HS-5 (cell line): ENCODE measurements around the gene RNU6-9.
"Not testable (repeated sequence)": the region's sequence is repeated elsewhere in the genome, so short reads cannot be mapped to it uniquely, and the experiment has no call there.

Experiments used
- DNase-seq: peaks from one replicate; pipeline ENCODE4 v3.0.0-alpha.2; 2012; ENCODE audit warnings: low read depth

RNU6-9 gene

DNA sequence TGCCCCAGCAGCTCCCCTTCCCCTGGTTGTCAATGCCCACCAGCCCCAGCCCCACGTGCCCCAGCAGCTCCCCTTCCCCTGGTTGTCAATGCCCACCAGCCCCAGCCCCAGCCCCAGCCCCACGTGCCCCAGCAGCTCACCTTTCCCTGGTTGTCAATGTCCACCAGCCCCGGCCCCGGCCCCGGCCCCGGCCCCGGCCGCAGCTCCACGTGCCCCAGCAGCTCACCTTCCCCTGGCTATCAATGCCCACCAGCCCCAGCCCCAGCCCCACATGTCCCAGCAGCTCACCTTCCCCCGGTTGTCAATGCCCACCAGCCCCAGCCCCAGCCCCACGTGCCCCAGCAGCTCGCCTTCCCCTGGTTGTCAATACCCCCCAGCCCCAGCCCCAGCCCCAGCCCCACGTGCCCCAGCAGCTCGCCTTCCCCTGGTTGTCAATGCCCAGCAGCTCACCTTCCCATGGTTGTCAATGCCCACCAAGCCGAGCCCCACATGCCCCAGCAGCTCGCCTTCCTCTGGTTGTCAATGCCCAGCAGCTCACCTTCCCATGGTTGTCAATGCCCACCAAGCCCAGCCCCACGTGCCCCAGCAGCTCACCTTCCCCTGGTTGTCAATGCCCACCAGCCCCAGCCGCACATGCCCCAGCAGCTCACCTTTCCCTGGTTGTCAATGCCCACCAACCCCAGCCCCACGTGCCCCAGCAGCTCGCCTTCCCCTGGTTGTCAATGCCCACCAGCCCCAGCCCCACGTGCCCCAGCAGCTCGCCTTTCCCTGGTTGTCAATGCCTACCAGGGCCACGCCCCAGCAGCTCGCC lies 14.3 kb upstream of the RNU6-9 start:
- DNase-seq, result not testable (repeated sequence)

DNA sequence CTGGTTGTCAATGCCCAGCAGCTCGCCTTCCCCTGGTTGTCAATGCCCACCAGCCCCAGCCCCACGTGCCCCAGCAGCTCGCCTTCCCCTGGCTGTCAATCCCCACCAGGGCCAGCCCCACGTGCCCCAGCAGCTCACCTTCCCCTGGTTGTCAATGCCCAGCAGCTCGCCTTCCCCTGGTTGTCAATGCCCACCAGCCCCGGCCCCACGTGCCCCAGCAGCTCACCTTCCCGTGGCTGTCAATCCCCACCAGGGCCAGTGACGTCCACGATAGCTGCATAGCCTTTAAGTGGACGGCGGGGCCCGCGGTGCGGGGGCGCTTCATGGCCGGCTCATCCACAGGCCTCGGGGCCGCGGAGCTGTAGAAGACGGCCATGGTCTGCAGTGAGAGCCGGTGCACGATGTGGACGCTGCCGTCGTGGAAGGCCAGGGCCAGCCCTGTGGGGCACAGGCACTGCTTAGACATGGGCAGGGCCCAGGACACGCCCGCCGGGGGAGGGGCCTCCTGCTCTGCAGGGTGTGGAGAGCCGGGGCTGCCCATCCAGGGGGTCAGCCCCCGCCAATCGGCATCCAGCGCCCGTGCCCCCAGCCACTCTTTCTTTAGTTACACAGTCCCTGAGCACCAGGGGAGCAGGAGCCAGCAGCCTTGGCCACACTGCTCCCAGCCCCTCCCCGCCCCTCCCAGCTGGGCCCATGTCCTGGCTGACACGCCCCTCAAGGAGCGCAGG lies 13.4 kb upstream of the RNU6-9 start:
- DNase-seq, result no peak

DNA sequence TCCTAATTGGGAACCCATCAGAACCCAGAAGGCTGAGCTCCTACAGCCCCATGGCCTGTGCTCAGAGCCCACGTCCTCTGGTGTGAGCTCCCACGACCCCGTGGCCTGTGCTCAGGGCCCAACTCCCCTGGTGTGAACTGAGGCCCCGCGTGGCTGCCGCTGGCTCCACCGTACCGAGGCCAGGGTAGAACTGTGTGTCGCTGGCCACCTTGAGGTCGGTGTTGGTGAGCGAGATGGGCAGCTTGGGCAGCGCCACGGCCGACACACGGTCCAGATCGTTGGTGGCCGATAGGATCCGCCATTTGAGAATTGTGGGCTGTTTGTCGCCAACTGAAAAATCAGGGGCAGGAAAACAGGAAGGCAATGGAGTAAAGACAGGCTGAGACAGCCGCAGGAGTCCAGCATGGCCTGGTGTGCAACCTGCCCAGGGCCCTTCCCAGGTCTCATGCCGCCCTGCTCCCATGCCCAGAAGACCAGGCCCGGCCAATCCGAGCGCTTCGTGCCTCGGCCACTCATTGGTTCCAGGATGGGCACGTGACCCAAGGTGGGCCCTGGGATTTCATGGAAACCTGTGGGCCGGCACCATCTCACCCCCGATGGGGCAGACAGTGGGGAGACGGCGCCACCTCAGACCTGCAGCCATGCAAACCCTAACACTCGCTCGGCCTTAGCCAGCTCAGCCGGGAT lies 11.8 kb upstream of the RNU6-9 start:
- no peak for DNase-seq

DNA sequence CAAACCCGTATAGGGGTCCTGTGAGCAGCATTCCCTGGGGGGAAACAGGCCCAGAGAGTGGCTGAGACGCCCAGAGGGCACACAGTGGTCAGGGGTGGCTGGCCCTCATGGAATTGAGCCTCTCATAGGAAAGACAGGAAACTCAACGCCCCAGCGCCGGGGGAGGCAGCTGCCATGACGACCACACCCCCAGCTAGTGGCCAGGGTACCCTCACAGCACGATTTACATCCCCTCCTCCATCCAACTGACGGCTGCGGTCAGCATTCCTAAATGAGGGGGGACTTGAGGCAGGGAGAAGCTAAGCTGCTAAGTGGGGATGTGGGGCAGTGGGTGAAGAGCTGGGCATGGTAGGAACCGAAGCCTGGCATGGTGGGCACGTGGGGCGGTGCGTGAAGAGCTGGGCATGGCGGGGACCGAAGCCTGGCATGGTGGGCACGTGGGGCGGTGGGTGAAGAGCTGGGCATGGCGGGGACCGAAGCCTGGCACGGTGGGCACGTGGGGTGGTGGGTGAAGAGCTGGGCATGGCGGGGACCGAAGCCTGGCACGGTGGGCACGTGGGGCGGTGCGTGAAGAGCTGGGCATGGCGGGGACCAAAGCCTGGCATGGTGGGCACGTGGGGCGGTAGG lies 10.3 kb upstream of the RNU6-9 start:
- DNase-seq, result no peak

DNA sequence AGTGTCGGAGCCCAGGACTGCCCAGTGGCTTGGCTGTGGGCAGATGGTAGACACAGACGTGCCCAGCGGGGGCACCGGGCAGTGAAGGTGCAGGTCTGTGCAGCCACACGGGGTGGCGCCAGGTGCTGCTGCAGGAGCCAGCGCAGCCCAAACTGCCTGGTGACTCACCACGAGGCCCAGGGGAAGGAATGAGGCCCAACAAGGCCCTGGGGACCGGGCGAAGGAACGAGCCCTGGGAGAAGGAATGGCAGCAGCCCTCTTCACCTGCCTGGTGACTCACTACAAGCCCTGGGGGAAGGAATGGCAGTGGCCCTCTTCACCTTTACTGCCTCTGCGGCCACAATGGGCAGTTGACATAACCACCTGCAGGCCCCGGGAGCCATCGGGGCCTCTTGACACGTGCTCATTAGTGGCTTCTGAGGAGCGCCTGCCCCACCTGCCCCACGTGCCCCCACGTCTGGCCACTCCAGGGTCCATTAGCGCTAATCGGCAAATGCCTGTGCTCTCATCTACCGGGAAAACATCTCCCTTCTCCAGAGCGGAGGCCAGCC lies 9.5 kb upstream of the RNU6-9 start:
- no peak for DNase-seq

DNA sequence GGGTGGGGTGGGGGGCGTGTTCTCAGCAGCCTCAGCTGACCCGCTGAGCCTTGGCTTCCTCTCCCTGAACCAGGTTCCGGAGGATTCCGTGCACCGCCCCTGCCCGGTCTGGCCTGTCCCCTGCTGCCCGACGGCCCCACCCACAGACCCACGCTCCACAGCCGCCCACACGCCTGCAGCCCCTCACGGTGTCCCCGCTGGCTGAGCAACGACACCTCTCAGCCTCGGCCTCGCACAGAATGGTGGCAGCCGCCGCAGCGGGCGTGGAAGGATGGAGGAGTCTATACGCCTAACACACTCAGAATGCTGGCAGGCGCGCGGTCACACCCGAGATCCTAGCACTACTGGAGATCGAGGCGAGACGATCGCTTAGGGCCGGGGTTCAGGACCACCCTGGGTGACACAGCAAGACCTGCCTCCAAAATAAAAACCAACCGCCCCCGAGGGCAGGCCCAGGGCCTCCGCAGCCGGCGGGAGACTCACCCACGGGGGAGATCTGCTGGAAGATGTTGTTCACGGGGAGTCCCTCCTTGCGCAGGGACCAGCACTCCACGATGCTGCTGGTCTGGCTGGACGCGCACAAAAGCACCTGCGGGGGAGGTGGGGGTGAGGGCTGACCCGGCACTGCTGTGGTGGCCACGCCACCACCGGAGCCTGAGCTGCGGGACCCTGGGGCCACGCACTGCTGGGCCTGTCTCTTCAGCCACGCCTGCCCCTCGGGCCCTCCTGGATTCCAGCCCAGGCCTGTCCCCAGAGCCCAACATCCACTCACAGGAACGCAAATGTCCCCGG lies 8.7 kb upstream of the RNU6-9 start:
- no peak for DNase-seq

DNA sequence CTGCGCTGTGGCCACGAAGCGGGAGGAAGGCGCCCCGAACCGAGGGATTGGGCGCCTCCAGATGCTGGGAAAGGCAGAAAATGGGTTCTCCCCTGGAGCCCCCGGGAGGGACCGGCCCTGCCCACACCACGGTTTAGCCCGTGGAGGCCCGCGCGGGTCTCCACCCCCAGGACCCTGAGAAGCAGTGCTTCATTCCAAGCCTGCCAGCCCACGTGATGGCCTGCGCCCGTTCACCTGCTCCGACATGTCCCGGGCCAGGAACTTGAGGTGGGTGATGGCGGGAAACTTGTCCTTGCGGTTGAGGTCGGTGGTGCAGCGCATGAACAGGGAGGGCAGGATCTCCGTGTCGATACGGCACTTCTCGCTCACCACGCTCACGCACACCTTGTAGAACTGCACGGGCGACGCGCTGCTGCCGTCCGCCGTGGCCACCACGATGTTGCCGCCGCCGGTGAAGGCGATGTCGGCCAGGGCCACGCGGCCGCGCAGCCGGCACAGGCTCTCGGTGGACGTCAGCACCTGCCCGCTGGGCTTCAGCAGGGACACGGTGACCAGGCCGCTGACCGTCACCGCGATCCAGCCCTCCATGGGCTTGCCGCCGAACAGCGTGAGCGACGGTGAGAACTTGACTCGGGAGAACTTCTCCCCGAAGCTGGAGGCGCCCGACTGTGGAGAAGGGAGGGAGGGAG lies 7.6 kb upstream of the RNU6-9 start:
- DNase-seq, result no peak

DNA sequence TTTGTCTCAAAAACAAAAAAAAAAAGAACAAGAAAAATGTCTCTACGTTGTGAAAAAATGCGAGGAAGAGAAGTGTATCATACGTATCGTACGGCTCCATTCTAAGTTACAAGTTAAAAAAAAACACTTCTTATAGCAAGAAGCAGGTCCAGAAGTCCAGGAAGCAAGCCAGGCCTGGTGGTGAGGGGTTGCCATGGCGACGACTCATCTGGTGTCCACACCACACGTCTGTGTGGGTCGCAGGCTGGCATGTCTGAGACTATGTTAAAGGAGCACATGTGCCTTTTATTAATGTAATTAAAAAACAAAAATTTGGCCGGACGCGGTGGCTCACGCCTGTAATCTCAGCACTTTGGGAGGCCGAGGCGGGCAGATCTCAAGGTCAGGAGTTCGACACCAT lies 6.2 kb upstream of the RNU6-9 start:
- DNase-seq, result no peak

DNA sequence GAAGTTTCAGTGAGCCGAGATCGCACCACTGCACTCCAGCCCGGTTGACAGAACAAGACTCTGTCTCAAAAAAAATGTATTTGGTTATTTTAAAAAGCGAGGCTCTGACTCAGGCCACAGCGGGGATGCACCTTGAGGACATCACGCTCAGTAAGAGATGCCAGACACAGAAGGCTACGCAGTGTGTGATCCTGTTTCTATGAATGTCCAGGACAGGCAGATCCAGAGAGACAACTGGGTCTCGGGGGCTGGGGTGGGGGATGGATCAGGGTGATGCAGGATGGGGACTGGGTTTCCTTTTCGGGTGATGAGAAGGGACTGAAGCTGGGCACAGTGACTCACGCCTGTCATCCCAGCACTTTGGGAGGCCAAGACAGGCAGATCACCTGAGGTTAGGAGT lies 5.7 kb upstream of the RNU6-9 start:
- no peak for DNase-seq

DNA sequence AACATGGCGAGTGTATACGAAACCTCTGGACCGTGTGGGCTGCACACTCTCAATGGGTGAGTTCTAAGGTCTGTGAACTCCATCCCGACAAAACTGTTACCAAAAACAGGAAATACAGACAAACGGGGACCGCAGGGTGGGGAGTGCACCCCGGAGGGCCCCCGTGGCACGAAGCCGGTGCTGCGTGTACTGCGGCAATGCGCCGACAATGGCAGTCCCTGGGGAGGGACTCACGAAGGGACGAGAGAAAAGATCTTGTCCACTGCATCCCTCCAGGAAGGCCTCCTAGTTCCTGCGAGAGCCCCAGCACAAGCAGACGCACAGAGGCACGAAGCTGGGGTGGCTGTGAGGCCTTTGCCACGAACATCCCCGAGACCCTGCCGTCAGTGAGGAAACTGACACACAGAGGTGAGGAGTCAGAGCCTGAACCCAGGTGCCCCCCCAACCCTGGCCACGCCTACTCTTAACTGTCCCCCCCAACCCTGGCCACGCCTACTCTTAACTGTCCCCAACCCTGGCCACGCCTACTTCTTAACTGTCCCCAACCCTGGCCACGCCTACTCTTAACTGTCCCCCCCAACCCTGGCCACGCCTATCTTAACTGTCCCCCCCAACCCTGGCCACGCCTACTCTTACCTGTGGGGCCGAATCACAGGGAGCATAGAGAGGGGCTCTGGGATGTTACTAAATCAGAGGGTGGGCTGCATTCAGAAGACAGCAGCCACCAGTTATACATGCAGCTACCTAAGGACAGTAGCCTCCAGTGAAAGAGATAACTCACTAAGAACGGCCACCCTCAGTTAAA lies 4.5 kb upstream of the RNU6-9 start:
- DNase-seq, result no peak

DNA sequence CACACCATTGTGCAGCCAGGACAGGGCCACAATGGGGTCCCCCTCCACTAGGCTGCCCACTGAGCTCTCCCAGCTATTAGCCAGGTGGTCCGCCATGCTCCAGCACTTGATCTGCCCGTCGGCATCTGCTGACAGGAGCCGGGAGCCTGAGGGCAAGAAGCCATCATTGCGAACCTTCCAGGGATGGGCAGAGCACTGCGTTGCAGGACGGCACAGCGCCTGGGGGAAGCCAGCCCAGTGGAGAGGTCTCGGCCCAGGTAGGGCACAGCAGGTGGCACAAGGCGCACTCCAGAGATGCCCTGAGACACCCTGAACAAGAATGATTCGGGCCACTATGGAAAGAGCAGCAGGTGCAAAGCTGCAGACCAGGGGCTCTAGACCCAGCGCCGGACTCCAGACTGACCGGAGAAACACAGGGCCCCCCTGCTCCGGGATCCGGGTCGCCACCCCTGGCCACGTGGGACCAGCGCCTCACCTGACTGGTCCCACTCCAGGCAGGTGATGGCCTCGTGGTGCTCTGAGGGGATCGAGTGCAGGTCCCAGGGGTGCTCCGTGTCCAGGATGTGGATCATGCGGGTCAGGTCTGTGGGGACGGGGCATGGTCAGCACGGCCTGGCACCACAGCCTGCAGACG lies 3.5 kb upstream of the RNU6-9 start:
- DNase-seq, result no peak

DNA sequence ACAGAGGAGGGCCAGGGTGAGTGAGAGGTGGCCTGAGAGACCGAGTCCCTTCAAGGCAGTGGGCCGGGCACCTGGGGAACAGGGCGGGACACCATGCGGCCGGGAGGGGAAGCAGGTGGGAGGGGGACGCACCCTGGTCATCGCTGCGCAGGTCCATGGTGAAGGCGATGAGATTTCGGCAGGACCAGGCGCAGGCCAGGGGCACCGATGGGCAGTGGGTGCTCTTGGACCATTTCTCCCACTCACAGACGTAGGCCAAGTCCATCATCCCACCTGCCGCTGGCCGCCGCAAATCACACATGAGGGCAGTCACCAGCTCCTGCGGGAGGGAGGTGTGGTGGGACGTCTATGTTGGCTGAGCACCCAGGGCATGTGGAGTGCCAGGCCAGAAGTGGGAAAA lies 2.5 kb upstream of the RNU6-9 start:
- no peak for DNase-seq

DNA sequence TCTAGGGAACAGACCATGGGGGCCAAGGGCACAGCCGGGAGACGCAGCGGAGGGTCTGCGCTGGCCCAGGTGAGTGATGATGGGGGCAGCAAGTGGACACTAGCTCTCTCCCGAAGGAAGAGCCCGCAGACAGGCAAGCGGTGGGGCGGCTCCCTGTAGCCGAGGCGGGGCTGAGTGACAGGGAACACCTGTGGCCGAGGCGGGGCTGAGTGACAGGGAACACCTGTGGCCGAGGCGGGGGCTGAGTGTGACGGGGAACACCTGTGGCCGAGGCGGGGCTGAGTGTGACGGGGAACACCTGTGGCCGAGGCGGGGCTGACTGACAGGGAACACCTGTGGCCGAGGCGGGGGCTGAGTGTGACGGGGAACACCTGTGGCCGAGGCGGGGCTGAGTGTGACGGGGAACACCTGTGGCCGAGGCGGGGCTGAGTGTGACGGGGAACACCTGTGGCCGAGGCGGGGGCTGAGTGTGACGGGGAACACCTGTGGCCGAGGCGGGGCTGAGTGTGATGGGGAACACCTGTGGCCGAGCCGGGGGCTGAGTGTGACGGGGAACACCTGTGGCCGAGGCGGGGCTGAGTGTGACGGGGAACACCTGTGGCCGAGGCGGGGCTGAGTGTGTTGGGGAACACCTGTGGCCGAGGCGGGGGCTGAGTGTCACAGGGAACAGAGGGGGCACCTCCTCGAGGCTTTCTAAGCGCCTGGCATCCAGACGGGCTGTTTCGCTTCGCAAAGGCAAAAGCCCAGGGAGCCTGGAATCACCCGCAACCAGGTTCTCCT lies 1.7 kb upstream of the RNU6-9 start:
- not testable (repeated sequence) for DNase-seq

DNA sequence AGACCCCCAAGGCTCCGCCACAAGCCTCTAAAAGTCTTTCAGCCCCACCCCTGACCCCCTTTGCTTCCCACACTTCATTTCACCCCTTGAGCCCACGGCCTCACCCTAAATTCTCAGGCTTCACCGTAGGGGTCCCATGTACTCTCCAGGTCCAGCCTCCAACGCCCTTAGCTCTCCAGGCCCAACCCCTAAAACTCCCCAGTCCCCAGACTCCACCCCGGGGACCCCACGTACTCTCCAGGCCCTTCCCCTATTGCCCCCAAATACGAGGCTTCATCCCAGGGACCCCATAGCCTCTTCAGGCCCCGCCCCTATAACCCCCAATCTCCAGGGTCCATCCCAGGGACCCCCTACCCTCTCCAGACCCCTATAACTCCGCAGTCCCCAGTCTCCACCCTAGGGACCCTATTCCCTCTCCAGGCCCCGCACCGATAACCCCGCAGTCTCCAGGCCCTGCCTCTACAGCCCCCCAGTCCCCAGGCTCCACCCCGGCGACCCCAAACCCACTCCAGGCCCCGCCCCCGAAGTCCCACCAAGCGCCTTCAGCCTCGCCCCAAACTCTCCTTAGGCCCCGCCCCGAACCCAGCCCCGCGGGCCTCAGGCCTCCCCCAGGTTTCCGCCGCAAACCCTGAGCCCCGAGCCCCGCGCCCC lies 916 bp upstream of the RNU6-9 start:
- DNase-seq, result no peak

DNA sequence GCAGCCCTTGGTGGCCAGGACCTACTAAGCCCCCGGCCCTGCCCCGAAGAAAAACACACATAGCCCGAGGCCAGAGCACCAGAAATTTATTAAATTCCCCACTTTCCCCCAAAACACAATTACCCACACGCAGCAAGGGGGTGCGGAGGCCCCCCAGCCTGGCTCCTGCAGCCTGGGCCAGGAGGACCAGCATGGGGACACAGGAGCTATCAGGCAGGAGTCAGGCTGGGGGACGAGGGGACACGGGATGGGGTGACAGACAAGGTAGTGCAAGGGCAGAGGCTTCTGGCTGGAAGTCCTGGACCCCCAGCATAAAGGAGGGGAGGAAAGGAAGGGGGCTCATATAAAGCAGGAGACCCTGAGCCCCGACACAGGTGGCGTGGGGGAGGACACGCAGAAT lies 3.1 kb downstream of the RNU6-9 start:
- DNase-seq, result no peak

DNA sequence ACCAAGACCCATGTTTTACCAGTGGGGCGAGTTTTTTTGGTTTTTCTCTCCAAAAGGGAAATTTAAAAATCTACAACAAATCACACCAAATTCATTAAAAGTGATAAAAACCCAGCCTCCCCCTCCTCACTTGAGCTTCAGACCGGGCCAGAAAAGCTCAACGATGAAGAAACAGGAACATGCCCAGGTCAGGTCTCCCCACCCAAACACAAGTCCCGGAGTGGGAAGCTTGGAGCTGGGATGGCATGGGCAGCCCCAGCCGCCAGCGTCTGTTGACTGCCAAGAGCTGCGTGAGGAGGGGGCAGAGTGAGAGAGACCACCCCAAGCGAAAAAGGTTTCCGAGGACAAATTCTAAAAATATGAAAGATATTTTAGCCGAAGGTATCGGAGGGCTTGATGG lies 3.7 kb downstream of the RNU6-9 start:
- no peak for DNase-seq

DNA sequence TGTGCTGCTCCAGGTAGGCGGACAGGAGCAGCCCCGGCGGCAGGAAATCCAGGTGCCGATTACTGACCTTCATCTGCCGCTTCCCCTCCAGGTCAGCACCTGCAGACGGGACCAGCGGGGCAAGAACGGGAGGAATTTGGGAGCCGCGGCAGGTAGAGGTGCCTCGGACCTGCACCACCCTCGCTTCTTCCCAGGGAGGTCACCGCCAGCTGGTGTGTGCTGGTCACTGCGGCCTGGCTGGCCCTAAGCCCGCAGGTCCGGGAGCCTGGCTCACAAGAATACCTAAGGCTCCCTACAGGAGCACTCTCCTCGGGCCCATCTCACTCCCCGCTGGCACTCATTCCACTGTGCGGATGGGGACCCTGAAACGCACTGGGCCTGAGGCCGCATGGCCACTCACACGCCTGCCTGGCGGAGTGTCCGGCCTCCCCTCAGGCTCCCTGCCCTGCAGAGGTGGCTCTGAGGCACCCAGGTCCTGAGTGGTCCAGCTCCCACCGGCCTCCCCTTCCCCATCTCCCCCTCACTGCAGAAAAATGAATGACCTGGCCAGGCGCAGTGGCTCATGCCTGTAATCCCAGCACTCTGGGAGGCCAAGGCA lies 4.3 kb downstream of the RNU6-9 start:
- DNase-seq, result no peak

DNA sequence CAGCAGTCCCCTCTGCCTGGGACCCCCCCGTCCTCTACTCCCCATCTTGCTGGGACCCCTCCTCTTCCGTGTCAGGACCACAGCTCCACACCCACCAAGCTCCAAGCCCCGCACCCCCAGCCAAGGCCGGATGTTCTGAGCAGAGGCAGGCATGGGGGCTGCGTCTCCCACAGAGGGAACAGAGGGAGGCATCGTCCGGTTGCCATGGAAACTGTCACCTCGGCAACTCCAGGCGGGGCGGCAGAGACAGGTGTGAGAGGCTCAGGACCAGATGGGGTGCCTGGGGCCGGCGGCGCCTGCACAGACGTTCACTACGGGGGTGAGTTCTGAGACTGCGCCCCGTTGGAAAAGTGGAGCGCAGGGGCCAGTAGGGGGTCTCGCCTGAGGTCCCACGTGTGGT lies 5.4 kb downstream of the RNU6-9 start:
- no peak for DNase-seq
